A549 treated with ZK216348 at 1 μM for 4 hours (cell line): Measurements from ENCODE around the gene NUP85. TPM values are rescaled to one million over a fixed set of nuclear protein-coding genes. Genes with fewer than 3 reads are reported as not detected.

Experiments
- total RNA-seq: library from RNA; stranded (reverse); fragments of 200-300 nt; extraction: Qiagen RNA extraction; gene quantifications from 5 replicates; pipeline ENCODE4 v1.2.3, GENCODE V29; 2022; ENCODE audit warnings: low read depth

NUP85 gene
- 102 to 109 TPM (median 103 TPM) in 5 replicates for total RNA-seq

GRCh38 chr17:75205037-75205792 lies at the start of gene NUP85:
Gene NUP85 (plus strand): TSS chr17:75205679. CDS start chr17:75205762, 83 bp downstream.

GRCh38 chr17:75182569-75183436 lies 22.7 kb upstream of the NUP85 start, which contains the start of gene SUMO2:
Gene SUMO2 (minus strand): TSS chr17:75182959. CDS start chr17:75182834, 125 bp downstream.

GRCh38 chr17:75261336-75262111 lies 56.0 kb downstream of the NUP85 start, which contains the start of the genes GGA3 and MRPS7:
Gene GGA3 (minus strand): TSS chr17:75261606. CDS start chr17:75261587, 19 bp downstream.
Gene MRPS7 (plus strand): TSS chr17:75261879. CDS start chr17:75261901, 22 bp downstream.

GRCh38 chr17:75270966-75271232 lies 65.4 kb downstream of the NUP85 start, which contains the start of gene MIF4GD:
Gene MIF4GD (minus strand): TSS chr17:75271231. CDS start chr17:75270195, 1,036 bp downstream.

Other genes with a start within 250 kb of the NUP85 start
- 7.1 to 12.7 TPM (median 11.0 TPM) in 5 replicates for gene HID1, start 232.9 kb upstream of the NUP85 start, total RNA-seq
- gene CDR2L, start 218.0 kb upstream of the NUP85 start, total RNA-seq, result 41.1 to 73.3 TPM (median 64.5 TPM) in 5 replicates
- 75.8 to 85.3 TPM (median 76.5 TPM) in 5 replicates for gene MRPL58, start 193.0 kb upstream of the NUP85 start, total RNA-seq
- gene ATP5PD, start 158.7 kb upstream of the NUP85 start, total RNA-seq, result 453 to 615 TPM (median 486 TPM) in 5 replicates
- 26.4 to 33.7 TPM (median 30.7 TPM) in 5 replicates for gene KCTD2, start 158.5 kb upstream of the NUP85 start, total RNA-seq
- 16.8 to 35.9 TPM (median 29.7 TPM) in 5 replicates for gene SLC16A5, start 117.7 kb upstream of the NUP85 start, total RNA-seq
- 17.4 to 21.8 TPM (median 18.7 TPM) in 5 replicates for gene ARMC7, start 95.7 kb upstream of the NUP85 start, total RNA-seq
- gene NT5C, start 73.9 kb upstream of the NUP85 start, total RNA-seq, result 82.9 to 136 TPM (median 131 TPM) in 5 replicates
- gene JPT1, start 51.2 kb upstream of the NUP85 start, total RNA-seq, result 675 to 933 TPM (median 796 TPM) in 5 replicates
- 296 to 622 TPM (median 397 TPM) in 5 replicates for gene SUMO2, start 22.7 kb upstream of the NUP85 start, total RNA-seq
- gene GGA3, start 55.9 kb downstream of the NUP85 start, total RNA-seq, result 25.1 to 35.6 TPM (median 29.2 TPM) in 5 replicates
- 143 to 181 TPM (median 173 TPM) in 5 replicates for gene MRPS7, start 56.2 kb downstream of the NUP85 start, total RNA-seq
- 31.3 to 40.8 TPM (median 37.9 TPM) in 5 replicates for gene MIF4GD, start 65.6 kb downstream of the NUP85 start, total RNA-seq
- gene SLC25A19, start 83.8 kb downstream of the NUP85 start, total RNA-seq, result 13.9 to 20.3 TPM (median 18.8 TPM) in 5 replicates
- gene GRB2, start 200.0 kb downstream of the NUP85 start, total RNA-seq, result 93.8 to 101 TPM (median 94.7 TPM) in 5 replicates